Trophoblast cell (in vitro differentiated cells and primary cell): Measurements from ENCODE around the gene SIPA1L3.

ENCODE experiments used
- DNase-seq, 2 donors: peaks; one replicate each; pipeline ENCODE4 v3.0.0-alpha.2; 2016
- H2AFZ ChIP-seq: 2 replicates; pipeline ENCODE4 v1.6.1; 2013; ENCODE audit warnings: low read length, moderate library complexity, mild to moderate bottlenecking; ENCODE audit not compliant: insufficient read depth, poor library complexity
- H2AK5ac ChIP-seq: 2 replicates; pipeline ENCODE4 v1.6.1; 2013; ENCODE audit warnings: mild to moderate bottlenecking, low read length
- H2BK120ac ChIP-seq: 2 replicates; pipeline ENCODE4 v1.6.1; 2013; ENCODE audit warnings: low read length, mild to moderate bottlenecking, moderate library complexity; ENCODE audit not compliant: insufficient read depth, poor library complexity
- H2BK12ac ChIP-seq: 2 replicates; pipeline ENCODE4 v1.6.1; 2013; ENCODE audit warnings: mild to moderate bottlenecking, low read length, moderate library complexity
- H2BK5ac ChIP-seq: 2 replicates; pipeline ENCODE4 v1.6.1; 2013; ENCODE audit warnings: low read length, low read depth, moderate library complexity, mild to moderate bottlenecking; ENCODE audit not compliant: poor library complexity
- H3K14ac ChIP-seq: 2 replicates; pipeline ENCODE4 v1.6.1; 2013; ENCODE audit warnings: mild to moderate bottlenecking, low read length
- H3K18ac ChIP-seq: 2 replicates; pipeline ENCODE4 v1.6.1; 2013; ENCODE audit warnings: mild to moderate bottlenecking, low read length
- H3K23ac ChIP-seq: 2 replicates; pipeline ENCODE4 v1.6.1; 2013; ENCODE audit warnings: low read length
- H3K27ac ChIP-seq: 2 replicates; pipeline ENCODE4 v1.5.1; 2013; ENCODE audit warnings: low read depth, mild to moderate bottlenecking, inconsistent platforms, low read length, moderate library complexity
- H3K27me3 ChIP-seq: 2 replicates; pipeline ENCODE4 v1.6.1; 2013; ENCODE audit warnings: inconsistent platforms, mild to moderate bottlenecking, low read length, moderate library complexity; ENCODE audit not compliant: insufficient read depth
- H3K36me3 ChIP-seq, 2 experiments: 1 replicate in 1 of 2; 2 replicates in 1 of 2; pipeline ENCODE4 v1.6.1; 2013; ENCODE audit warnings: low read length in 2 of 2, mild to moderate bottlenecking in 2 of 2, moderate library complexity in 1 of 2; ENCODE audit not compliant: insufficient read depth in 2 of 2, control insufficient read depth in 1 of 2
- H3K4ac ChIP-seq: 2 replicates; pipeline ENCODE4 v1.6.1; 2013; ENCODE audit warnings: low read depth, mild to moderate bottlenecking, low read length, moderate library complexity
- H3K4me1 ChIP-seq, 2 experiments: 1 replicate in 1 of 2; 2 replicates in 1 of 2; pipeline ENCODE4 v1.6.1; 2013; ENCODE audit warnings: low read length in 2 of 2, mild to moderate bottlenecking in 2 of 2, moderate library complexity in 1 of 2; ENCODE audit not compliant: insufficient read depth in 2 of 2, control insufficient read depth in 1 of 2
- H3K4me2 ChIP-seq: 2 replicates; pipeline ENCODE4 v1.6.1; 2013; ENCODE audit warnings: inconsistent platforms, mild to moderate bottlenecking, low read length, moderate library complexity
- H3K4me3 ChIP-seq: 2 replicates; pipeline ENCODE4 v1.5.1; 2013; ENCODE audit warnings: mild to moderate bottlenecking, low read depth, low read length, inconsistent platforms
- H3K79me1 ChIP-seq: one replicate; pipeline ENCODE4 v1.6.1; 2013; ENCODE audit warnings: low read length
- H3K79me2 ChIP-seq: 2 replicates; pipeline ENCODE4 v1.6.1; 2013; ENCODE audit warnings: low read length, mild to moderate bottlenecking; ENCODE audit not compliant: control insufficient read depth, insufficient read depth, poor library complexity
- H3K9ac ChIP-seq: 2 replicates; pipeline ENCODE4 v1.6.1; 2013; ENCODE audit warnings: mild to moderate bottlenecking, low read length
- H3K9me3 ChIP-seq: 2 replicates; pipeline ENCODE4 v1.6.1; 2013; ENCODE audit warnings: low read depth, mild to moderate bottlenecking, control low read depth, inconsistent platforms, low read length; ENCODE audit not compliant: insufficient read depth
- H4K12ac ChIP-seq: 2 replicates; pipeline ENCODE4 v1.6.1; 2013; ENCODE audit warnings: low read depth, mild to moderate bottlenecking, low read length, moderate library complexity
- H4K8ac ChIP-seq: 2 replicates; pipeline ENCODE4 v1.6.1; 2013; ENCODE audit warnings: low read depth, mild to moderate bottlenecking, low read length, moderate library complexity
- H4K91ac ChIP-seq: one replicate; pipeline ENCODE4 v1.6.1; 2013; ENCODE audit warnings: low read depth, mild to moderate bottlenecking, low read length, moderate library complexity
- WGBS: extraction: QIAGEN DNeasy Blood & Tissue Kit; methylation state at CpG from one replicate; pipeline ENCODE4 v1.1.7; 2013; ENCODE audit warnings: missing lambda C conversion rate; ENCODE audit not compliant: insufficient read length, insufficient coverage; ENCODE audit errors: extremely low coverage; 5-methylcytosine and 5-hydroxymethylcytosine counted together

The SIPA1L3 gene

GRCh38 chr19:38199340-38199739, 292.3 kb downstream of the SIPA1L3 start:
- no peak overlapping the region for H3K9ac ChIP-seq
- no peak overlapping the region for H3K18ac ChIP-seq
- H3K4me2 ChIP-seq: no peak overlapping the region
- no peaks in the 10 kb centered on the region for H3K79me2 ChIP-seq
- no peak overlapping the region for H4K8ac ChIP-seq
- no peak overlapping the region for H3K14ac ChIP-seq
- H2BK12ac ChIP-seq: no peak overlapping the region
- H3K4me3 ChIP-seq: no peak overlapping the region
- H3K79me1 ChIP-seq: no peaks in the 10 kb centered on the region
- H2AK5ac ChIP-seq: no peak overlapping the region
- no peaks in the 10 kb centered on the region for H3K27me3 ChIP-seq
- no peak overlapping the region for H3K27ac ChIP-seq
- H2BK120ac ChIP-seq: no peak overlapping the region
- H2BK5ac ChIP-seq: no peak overlapping the region
- no peak overlapping the region for H2AFZ ChIP-seq
- H3K4ac ChIP-seq: no peak overlapping the region
- H3K23ac ChIP-seq: no peak overlapping the region
- H4K91ac ChIP-seq: no peak overlapping the region
- peaks cover 10 to 16% of the 10 kb centered on the region in 2 experiments for H3K36me3 ChIP-seq
- no peak for DNase-seq
- no peaks in the 10 kb centered on the region for H3K4me1 ChIP-seq
- no peak overlapping the region for H4K12ac ChIP-seq
- no CpG with 5 or more reads among the region's 11 CpGs for WGBS
- no peaks in the 10 kb centered on the region for H3K9me3 ChIP-seq

DNA sequence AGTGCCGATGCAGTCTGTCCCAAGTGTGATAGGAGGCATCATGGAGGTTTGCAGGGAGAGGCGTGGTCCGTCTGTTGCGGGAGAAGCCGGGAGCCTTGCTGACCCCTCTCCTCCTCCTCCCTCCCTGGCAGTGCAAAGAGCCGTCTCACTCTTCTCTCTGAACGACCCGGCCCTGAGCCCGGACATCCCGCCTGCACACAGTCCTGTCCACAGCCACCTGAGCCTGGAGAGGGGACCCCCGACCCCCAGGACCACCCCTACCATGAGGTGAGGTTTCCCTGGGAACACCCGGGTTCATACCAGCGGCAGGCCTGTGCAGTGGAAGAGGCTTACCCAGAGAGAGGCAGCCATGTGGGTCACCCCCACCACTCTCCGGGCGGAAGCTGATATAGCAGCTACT, 294.7 kb downstream of the SIPA1L3 start:
- H3K4me2 ChIP-seq: no peak overlapping the region
- no peak overlapping the region for H2BK120ac ChIP-seq
- no peak overlapping the region for H4K12ac ChIP-seq
- H3K4ac ChIP-seq: no peak overlapping the region
- H3K79me2 ChIP-seq: no peaks in the 10 kb centered on the region
- no peak for DNase-seq
- no peak overlapping the region for H2AFZ ChIP-seq
- no peak overlapping the region for H2BK5ac ChIP-seq
- H2AK5ac ChIP-seq: no peak overlapping the region
- H3K4me1 ChIP-seq: peaks cover 0 to 3% of the 10 kb centered on the region in 2 experiments
- H3K18ac ChIP-seq: no peak overlapping the region
- H3K36me3 ChIP-seq: peaks cover 10 to 18% of the 10 kb centered on the region in 2 experiments
- WGBS: no CpG with 5 or more reads among the region's 15 CpGs
- no peak overlapping the region for H3K27ac ChIP-seq
- H3K4me3 ChIP-seq: no peak overlapping the region
- no peak overlapping the region for H2BK12ac ChIP-seq
- no peaks in the 10 kb centered on the region for H3K9me3 ChIP-seq
- H3K23ac ChIP-seq: no peak overlapping the region
- no peaks in the 10 kb centered on the region for H3K79me1 ChIP-seq
- no peak overlapping the region for H3K14ac ChIP-seq
- H4K91ac ChIP-seq: no peak overlapping the region
- no peak overlapping the region for H4K8ac ChIP-seq
- no peaks in the 10 kb centered on the region for H3K27me3 ChIP-seq
- H3K9ac ChIP-seq: no peak overlapping the region

DNA sequence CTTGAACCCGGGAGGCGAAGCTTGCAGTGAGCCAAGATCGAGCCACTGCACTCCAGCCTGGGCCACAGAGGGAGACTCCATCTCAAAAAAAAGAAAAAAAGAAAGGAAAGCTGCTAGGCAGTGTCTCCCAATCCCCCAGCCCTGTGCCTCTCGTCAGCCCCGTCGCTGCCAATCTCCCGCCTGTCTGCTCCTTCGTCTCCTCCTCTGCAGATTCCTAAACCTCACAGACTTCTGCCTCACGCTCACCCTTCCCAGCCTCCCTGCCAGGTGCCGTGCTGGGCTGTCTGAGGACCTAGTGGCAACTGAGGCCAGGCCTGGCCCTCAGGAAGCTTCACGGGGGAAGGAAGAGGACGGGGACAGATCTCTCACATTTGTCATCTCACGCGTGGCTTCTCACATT, 295.5 kb downstream of the SIPA1L3 start:
- H3K4me3 ChIP-seq: no peak overlapping the region
- H3K27me3 ChIP-seq: no peaks in the 10 kb centered on the region

DNA sequence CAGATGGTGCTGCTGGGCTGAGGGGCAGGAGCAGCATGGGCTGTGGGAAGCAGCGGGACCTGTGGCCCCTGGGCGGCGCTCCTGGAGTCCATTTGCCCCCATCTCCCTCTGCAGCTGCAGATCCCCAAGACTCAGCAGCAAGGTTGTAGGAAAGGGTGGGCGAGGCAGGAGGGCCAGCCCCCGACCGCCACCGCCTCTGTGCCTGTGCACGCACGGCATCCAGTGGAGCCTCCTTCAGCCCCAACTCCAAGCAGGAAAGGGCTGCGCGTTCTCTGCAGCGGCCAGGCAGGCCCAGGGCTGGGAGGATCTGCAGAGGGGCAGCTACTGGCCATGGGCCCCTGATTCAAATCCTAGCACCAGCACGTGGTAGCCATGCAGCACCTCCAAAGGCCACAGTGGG, 296.2 kb downstream of the SIPA1L3 start:
- no peak overlapping the region for H3K9ac ChIP-seq
- no peak overlapping the region for H4K12ac ChIP-seq
- DNase-seq: no peak
- H3K79me2 ChIP-seq: no peaks in the 10 kb centered on the region
- H3K4ac ChIP-seq: no peak overlapping the region
- no peak overlapping the region for H2AK5ac ChIP-seq
- no peak overlapping the region for H3K27ac ChIP-seq
- WGBS: no CpG with 5 or more reads among the region's 13 CpGs
- no peak overlapping the region for H2BK5ac ChIP-seq
- H3K4me3 ChIP-seq: no peak overlapping the region
- H3K18ac ChIP-seq: no peak overlapping the region
- H3K9me3 ChIP-seq: no peaks in the 10 kb centered on the region
- no peak overlapping the region for H4K8ac ChIP-seq
- no peak overlapping the region for H3K14ac ChIP-seq
- H2BK120ac ChIP-seq: no peak overlapping the region
- H3K4me2 ChIP-seq: no peak overlapping the region
- no peak overlapping the region for H2BK12ac ChIP-seq
- H3K23ac ChIP-seq: no peak overlapping the region
- H3K27me3 ChIP-seq: no peaks in the 10 kb centered on the region
- no peaks in the 10 kb centered on the region for H3K79me1 ChIP-seq
- H4K91ac ChIP-seq: no peak overlapping the region
- peaks cover 0 to 3% of the 10 kb centered on the region in 2 experiments for H3K4me1 ChIP-seq
- no peak overlapping the region for H2AFZ ChIP-seq
- H3K36me3 ChIP-seq: peaks cover 10 to 18% of the 10 kb centered on the region in 2 experiments

More for the DNA sequence above, 295.5 kb downstream of the SIPA1L3 start:
- H4K12ac ChIP-seq: no peak overlapping the region
- no peaks in the 10 kb centered on the region for H3K79me2 ChIP-seq
- H3K79me1 ChIP-seq: no peaks in the 10 kb centered on the region
- H2AFZ ChIP-seq: no peak overlapping the region
- no peak overlapping the region for H2BK5ac ChIP-seq
- H3K9me3 ChIP-seq: no peaks in the 10 kb centered on the region
- H3K4me2 ChIP-seq: no peak overlapping the region
- no peak for DNase-seq
- no peak overlapping the region for H3K9ac ChIP-seq
- no peak overlapping the region for H3K4ac ChIP-seq
- H3K27ac ChIP-seq: no peak overlapping the region
- no peak overlapping the region for H3K23ac ChIP-seq
- H3K14ac ChIP-seq: no peak overlapping the region
- H4K91ac ChIP-seq: no peak overlapping the region
- H2AK5ac ChIP-seq: no peak overlapping the region
- WGBS: no CpG with 5 or more reads among the region's 14 CpGs
- H3K4me1 ChIP-seq: peaks cover 0 to 3% of the 10 kb centered on the region in 2 experiments
- no peak overlapping the region for H2BK12ac ChIP-seq
- no peak overlapping the region for H2BK120ac ChIP-seq
- H3K36me3 ChIP-seq: peaks cover 10 to 18% of the 10 kb centered on the region in 2 experiments
- no peak overlapping the region for H3K18ac ChIP-seq
- no peak overlapping the region for H4K8ac ChIP-seq
